ENCODE results near the gene CMTM5. TPM values are rescaled to one million over a fixed set of nuclear protein-coding genes. Genes with fewer than 3 reads are reported as not detected.
A peak's percentile ranks its signal among the peaks of the same experiment; 100 is the strongest.

The CMTM5 gene
- total and polyA plus RNA-seq, 8 donors, result 0.71 to 4.1 (median 2.7) TPM

- H3K36me3 ChIP-seq, result peaks cover 0 to 6% of the 10 kb centered on the region in 2 donors
- DNase-seq (peak in 3 of 4 donors; percentile 76 to 95 (median 88)), ATAC-seq (peak; percentile 95)
- peak within 1 kb of the TSS; percentile 46 to 75 for H3K4me3 ChIP-seq
- TF ChIP-seq, protein P1, sequence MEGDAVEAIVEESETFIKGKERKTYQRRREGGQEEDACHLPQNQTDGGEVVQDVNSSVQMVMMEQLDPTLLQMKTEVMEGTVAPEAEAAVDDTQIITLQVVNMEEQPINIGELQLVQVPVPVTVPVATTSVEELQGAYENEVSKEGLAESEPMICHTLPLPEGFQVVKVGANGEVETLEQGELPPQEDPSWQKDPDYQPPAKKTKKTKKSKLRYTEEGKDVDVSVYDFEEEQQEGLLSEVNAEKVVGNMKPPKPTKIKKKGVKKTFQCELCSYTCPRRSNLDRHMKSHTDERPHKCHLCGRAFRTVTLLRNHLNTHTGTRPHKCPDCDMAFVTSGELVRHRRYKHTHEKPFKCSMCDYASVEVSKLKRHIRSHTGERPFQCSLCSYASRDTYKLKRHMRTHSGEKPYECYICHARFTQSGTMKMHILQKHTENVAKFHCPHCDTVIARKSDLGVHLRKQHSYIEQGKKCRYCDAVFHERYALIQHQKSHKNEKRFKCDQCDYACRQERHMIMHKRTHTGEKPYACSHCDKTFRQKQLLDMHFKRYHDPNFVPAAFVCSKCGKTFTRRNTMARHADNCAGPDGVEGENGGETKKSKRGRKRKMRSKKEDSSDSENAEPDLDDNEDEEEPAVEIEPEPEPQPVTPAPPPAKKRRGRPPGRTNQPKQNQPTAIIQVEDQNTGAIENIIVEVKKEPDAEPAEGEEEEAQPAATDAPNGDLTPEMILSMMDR (IDR thresholded peaks at IDR 0.05), result no peak
- H3K4me1 ChIP-seq, result peaks cover 3 to 15% of the 10 kb centered on the region in 2 donors
- intact Hi-C loops (cut with DNase I), result no loop called here
- H3K9me3 ChIP-seq, result no peaks in the 10 kb centered on the region
- H3K27ac ChIP-seq, result peak within 1 kb of the TSS in 1 of 2 donors; percentile 33
- H3K27me3 ChIP-seq, result peaks cover 0 to 47% of the 10 kb centered on the region in 2 donors
Measured at GRCh38 chr14:23352506-23353432, 24.1 kb upstream of the CMTM5 start, which contains the start of gene SLC22A17. TSS of gene SLC22A17 (minus strand) at chr14:23352887.

DNA sequence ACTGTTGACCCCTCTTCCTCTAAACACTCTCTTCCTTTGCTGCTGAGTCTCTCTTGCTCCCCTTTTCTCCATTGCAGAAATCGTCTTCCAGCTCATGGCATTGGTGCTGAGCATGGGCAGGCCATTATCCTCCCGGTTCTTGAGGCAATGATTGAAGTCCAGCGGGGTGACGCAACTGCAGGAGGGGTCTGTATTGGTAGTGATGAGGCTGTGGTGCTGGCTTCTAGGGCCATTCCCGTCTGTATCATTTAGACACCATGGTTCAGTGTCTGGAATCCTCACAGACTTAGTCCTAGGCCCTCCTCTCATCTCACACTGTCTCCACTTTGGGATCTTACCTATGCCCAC, 23.4 kb upstream of the CMTM5 start:
- Histone ChIP-seq H3K27ac (no peak overlapping the region), H3K27me3 (peaks cover 0 to 47% of the 10 kb centered on the region in 2 donors), H3K9me3 (no peaks in the 10 kb centered on the region), H3K4me1 (peaks cover 3 to 15% of the 10 kb centered on the region in 2 donors), H3K4me3 (no peak overlapping the region), H3K36me3 (peaks cover 0 to 6% of the 10 kb centered on the region in 2 donors)
- intact Hi-C loops (cut with DNase I), result no loop called here
- ATAC-seq, result no peak
- peak in 1 of 4 donors; percentile 10 for DNase-seq
- TF ChIP-seq, protein P1 (IDR thresholded peaks at IDR 0.05), result no peak

GRCh38 chr14:23354990-23355389, 21.9 kb upstream of the CMTM5 start:
- peaks cover 0 to 47% of the 10 kb centered on the region in 2 donors for H3K27me3 ChIP-seq
- H3K4me1 ChIP-seq, result peaks cover 3 to 15% of the 10 kb centered on the region in 2 donors
- H3K9me3 ChIP-seq, result no peaks in the 10 kb centered on the region
- ATAC-seq, result no peak
- TF ChIP-seq, protein P1 (IDR thresholded peaks at IDR 0.05), result no peak
- intact Hi-C loops (cut with DNase I), result no loop called here
- peaks cover 0 to 6% of the 10 kb centered on the region in 2 donors for H3K36me3 ChIP-seq
- no peak overlapping the region for H3K4me3 ChIP-seq
- DNase-seq, result no peak
- no peak overlapping the region for H3K27ac ChIP-seq

DNA sequence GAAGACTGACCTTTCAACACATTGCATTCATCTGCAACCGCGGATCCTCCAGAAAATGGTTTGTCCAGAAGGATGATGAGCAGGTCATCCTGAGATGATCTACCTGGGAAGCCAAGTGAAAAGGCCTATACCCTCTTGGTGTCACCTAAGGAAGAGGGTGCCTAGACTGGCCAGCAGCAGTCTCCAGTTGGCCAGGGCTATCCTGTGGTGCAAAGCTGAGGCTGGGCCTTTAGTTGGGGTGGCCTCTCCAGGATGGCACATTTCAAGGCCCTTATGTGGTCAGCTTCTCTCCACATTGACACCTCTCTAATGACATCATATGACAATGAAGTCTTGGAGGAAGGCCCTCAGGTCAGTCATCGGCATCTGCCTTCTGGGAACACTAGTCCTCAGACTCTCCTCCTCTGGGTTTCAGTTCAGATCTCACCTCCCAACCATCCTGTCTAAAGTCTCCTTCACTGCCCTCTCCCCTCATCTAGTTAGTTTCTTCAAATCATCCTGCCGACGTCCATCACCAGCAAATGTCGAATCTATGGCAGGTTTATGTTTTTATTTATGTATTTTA, 20.9 kb upstream of the CMTM5 start:
- H3K36me3 ChIP-seq, result peaks cover 0 to 6% of the 10 kb centered on the region in 2 donors
- DNase-seq, result no peak
- H3K4me3 ChIP-seq, result no peak overlapping the region
- intact Hi-C loops (cut with DNase I), result no loop called here
- no peaks in the 10 kb centered on the region for H3K9me3 ChIP-seq
- TF ChIP-seq, protein P1 (IDR thresholded peaks at IDR 0.05), result no peak
- no peak overlapping the region for H3K27ac ChIP-seq
- ATAC-seq, result no peak
- peaks cover 3 to 15% of the 10 kb centered on the region in 2 donors for H3K4me1 ChIP-seq
- H3K27me3 ChIP-seq, result peaks cover 0 to 42% of the 10 kb centered on the region in 2 donors

- Histone ChIP-seq H3K27me3 (peaks cover 0 to 35% of the 10 kb centered on the region in 2 donors), H3K27ac (no peak overlapping the region), H3K4me1 (peaks cover 2 to 12% of the 10 kb centered on the region in 2 donors), H3K4me3 (no peak overlapping the region), H3K36me3 (peaks cover 0 to 6% of the 10 kb centered on the region in 2 donors), H3K9me3 (no peaks in the 10 kb centered on the region)
- intact Hi-C loops (cut with DNase I), result no loop called here
- no peak for DNase-seq
- TF ChIP-seq, protein P1 (IDR thresholded peaks at IDR 0.05), result no peak
- ATAC-seq, result no peak
Measured at GRCh38 chr14:23356662-23357061, 20.2 kb upstream of the CMTM5 start.

Measured in left lung (tissue), 10 donors.